HepG2 (cell line): ENCODE measurements around the gene MSMB. TPM values are rescaled to one million over a fixed set of nuclear protein-coding genes. Genes with fewer than 3 reads are reported as not detected.

ENCODE experiments used
- PRPF4 ChIP-seq: fragments of 200-400 bp; formaldehyde crosslinking; IDR thresholded peaks from 2 replicates; pipeline ENCODE4 v1.6.1; 2016; ENCODE audit warnings: low read length, low read depth; ENCODE audit not compliant: poor library complexity, severe bottlenecking
- RARG ChIP-seq: sonication (generic); formaldehyde crosslinking; IDR thresholded peaks from 2 replicates; pipeline ENCODE4 v1.4.0; 2020; ENCODE audit warnings: low read depth, mild to moderate bottlenecking, missing genetic modification reagents
- RXRA ChIP-seq: sonication (generic); formaldehyde crosslinking; IDR thresholded peaks from 2 replicates; pipeline ENCODE4 v1.5.1; 2020; ENCODE audit warnings: missing genetic modification reagents
- SOX13 ChIP-seq, 3 experiments: fragments of 450-650 bp in 1 of 3; sonication (generic) in 1 of 3; formaldehyde crosslinking in 1 of 3; IDR thresholded peaks in 2 of 3; conservative IDR thresholded peaks in 1 of 3; 2 replicates each; pipeline versions ENCODE4 v1.5.0 to v1.6.1; 2016 to 2020; ENCODE audit warnings: antibody characterized with exemption in 1 of 3, mild to moderate bottlenecking in 1 of 3, missing compliant biosample characterization in 1 of 3, missing genetic modification reagents in 1 of 3, moderate library complexity in 1 of 3
- TFDP1 ChIP-seq: IDR thresholded peaks from 2 replicates; pipeline ENCODE4 v1.6.1; 2016; ENCODE audit warnings: missing compliant biosample characterization, missing genetic modification reagents, borderline replicate concordance
- THAP7 ChIP-seq: sonication (generic); formaldehyde crosslinking; IDR thresholded peaks from 2 replicates; pipeline ENCODE4 v1.8.1; 2023; ENCODE audit warnings: mild to moderate bottlenecking, missing genetic modification reagents
- ZFX ChIP-seq: sonication (generic); formaldehyde crosslinking; IDR thresholded peaks from 2 replicates; pipeline ENCODE4 v1.4.0; 2020; ENCODE audit warnings: mild to moderate bottlenecking, low read depth, missing genetic modification reagents, moderate library complexity
- ZNF558 ChIP-seq: sonication (generic); formaldehyde crosslinking; IDR thresholded peaks from 2 replicates; pipeline ENCODE4 v1.9.0; 2022; ENCODE audit warnings: mild to moderate bottlenecking, missing genetic modification reagents, borderline replicate concordance
- ZNF580 ChIP-seq: IDR thresholded peaks from 2 replicates; pipeline ENCODE4 v1.6.1; 2016; ENCODE audit warnings: low read depth, borderline replicate concordance
- ZNF646 ChIP-seq: sonication (generic); formaldehyde crosslinking; IDR thresholded peaks from 2 replicates; pipeline ENCODE4 v1.9.0; 2021; ENCODE audit warnings: mild to moderate bottlenecking, missing genetic modification reagents
- polyA plus RNA-seq, 8 experiments: library from polyadenylated mRNA; depleted of rRNA in 3 of 8; stranded (reverse) in 7 of 8; unstranded in 1 of 8; fragments of >200 nt; fragmentation: Illumina TruSeq in 4 of 8; extraction: Trizol in 4 of 8; gene quantifications; 2 replicates each; pipeline versions ENCODE4 v1.2.1 to v1.2.3, GENCODE V29; 2011 to 2016; ENCODE audit warnings: low read depth in 4 of 8, missing spikeins in 1 of 8, mixed read lengths in 1 of 8; ENCODE audit not compliant: insufficient read depth in 1 of 8
- total RNA-seq, 5 experiments: library from RNA; depleted of rRNA; stranded (reverse); fragments of >200 nt; fragmentation: Illumina TruSeq; extraction: Trizol; gene quantifications; 2 replicates each; pipeline ENCODE4 v1.2.3, GENCODE V29; 2016; ENCODE audit warnings: low read depth in 1 of 5
- TF ChIP-seq, protein P1 (sequence below): sonication (generic); formaldehyde crosslinking; IDR thresholded peaks from 2 replicates; pipeline ENCODE4 v1.5.0; 2020; ENCODE audit warnings: missing genetic modification reagents
- TF ChIP-seq, protein P2 (sequence below): sonication (generic); formaldehyde crosslinking; IDR thresholded peaks from 2 replicates; pipeline ENCODE4 v1.4.0; 2020; ENCODE audit warnings: missing genetic modification reagents
- TF ChIP-seq, protein P3 (sequence below): sonication (generic); formaldehyde crosslinking; IDR thresholded peaks from 2 replicates; pipeline ENCODE4 v1.8.0; 2022; ENCODE audit warnings: mild to moderate bottlenecking, missing genetic modification reagents, moderate library complexity

MSMB gene
- total and polyA plus RNA-seq, 2 of the 13 experiments (the other 11 are each of a cell fraction or from before 2014, with no cell fraction given), result 0.84 TPM; not detected in 1

- TF ChIP-seq RXRA (CRISPR knock-in tag) (peak; percentile 78; the same call in 1 of the 2 replicates), SOX13 (IDR thresholded peaks at IDR 0.05) (0 out of 2 replicates have a peak, but pooled peaks have one; percentile 22), SOX13 (CRISPR knock-in tag; conservative IDR thresholded peaks at IDR 0.05 in 1 of 2, IDR thresholded peaks at IDR 0.05 in 1 of 2) (peak in 1 of 2 experiments; percentile 78; a peak in 2 of 4 replicates), ZNF580 (CRISPR knock-in tag) (no peak), ZNF558 (CRISPR knock-in tag) (no peak), PRPF4 (no peak), ZNF646 (CRISPR knock-in tag) (peak; percentile 38; the same call in 1 of the 2 replicates), TFDP1 (0 out of 2 replicates have a peak, but pooled peaks have one; percentile 11), RARG (CRISPR knock-in tag) (no peak), ZFX (CRISPR knock-in tag) (peak; percentile 55), THAP7 (no peak)
- TF ChIP-seq, protein P1, sequence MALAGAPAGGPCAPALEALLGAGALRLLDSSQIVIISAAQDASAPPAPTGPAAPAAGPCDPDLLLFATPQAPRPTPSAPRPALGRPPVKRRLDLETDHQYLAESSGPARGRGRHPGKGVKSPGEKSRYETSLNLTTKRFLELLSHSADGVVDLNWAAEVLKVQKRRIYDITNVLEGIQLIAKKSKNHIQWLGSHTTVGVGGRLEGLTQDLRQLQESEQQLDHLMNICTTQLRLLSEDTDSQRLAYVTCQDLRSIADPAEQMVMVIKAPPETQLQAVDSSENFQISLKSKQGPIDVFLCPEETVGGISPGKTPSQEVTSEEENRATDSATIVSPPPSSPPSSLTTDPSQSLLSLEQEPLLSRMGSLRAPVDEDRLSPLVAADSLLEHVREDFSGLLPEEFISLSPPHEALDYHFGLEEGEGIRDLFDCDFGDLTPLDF (CRISPR knock-in tag), result no peak
- TF ChIP-seq, protein P2, sequence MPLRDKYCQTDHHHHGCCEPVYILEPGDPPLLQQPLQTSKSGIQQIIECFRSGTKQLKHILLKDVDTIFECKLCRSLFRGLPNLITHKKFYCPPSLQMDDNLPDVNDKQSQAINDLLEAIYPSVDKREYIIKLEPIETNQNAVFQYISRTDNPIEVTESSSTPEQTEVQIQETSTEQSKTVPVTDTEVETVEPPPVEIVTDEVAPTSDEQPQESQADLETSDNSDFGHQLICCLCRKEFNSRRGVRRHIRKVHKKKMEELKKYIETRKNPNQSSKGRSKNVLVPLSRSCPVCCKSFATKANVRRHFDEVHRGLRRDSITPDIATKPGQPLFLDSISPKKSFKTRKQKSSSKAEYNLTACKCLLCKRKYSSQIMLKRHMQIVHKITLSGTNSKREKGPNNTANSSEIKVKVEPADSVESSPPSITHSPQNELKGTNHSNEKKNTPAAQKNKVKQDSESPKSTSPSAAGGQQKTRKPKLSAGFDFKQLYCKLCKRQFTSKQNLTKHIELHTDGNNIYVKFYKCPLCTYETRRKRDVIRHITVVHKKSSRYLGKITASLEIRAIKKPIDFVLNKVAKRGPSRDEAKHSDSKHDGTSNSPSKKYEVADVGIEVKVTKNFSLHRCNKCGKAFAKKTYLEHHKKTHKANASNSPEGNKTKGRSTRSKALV (CRISPR knock-in tag), result no peak
- TF ChIP-seq, protein P3, sequence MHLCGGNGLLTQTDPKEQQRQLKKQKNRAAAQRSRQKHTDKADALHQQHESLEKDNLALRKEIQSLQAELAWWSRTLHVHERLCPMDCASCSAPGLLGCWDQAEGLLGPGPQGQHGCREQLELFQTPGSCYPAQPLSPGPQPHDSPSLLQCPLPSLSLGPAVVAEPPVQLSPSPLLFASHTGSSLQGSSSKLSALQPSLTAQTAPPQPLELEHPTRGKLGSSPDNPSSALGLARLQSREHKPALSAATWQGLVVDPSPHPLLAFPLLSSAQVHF, result no peak; the same call in 1 of the 2 replicates
Measured at GRCh38 chr10:46035923-46036849, 9.9 kb downstream of the MSMB start (continued).
